HepG2 (cell line): Measurements from ENCODE around the gene ZNF740. TPM values are rescaled to one million over a fixed set of nuclear protein-coding genes. Genes with fewer than 3 reads are reported as not detected.

Source experiments
- FOXA3 ChIP-seq: IDR thresholded peaks from 2 replicates; pipeline ENCODE4 v1.6.1; 2016; ENCODE audit warnings: missing genetic modification reagents, missing compliant biosample characterization
- MEF2D ChIP-seq: sonication (generic); formaldehyde crosslinking; IDR thresholded peaks from 2 replicates; pipeline ENCODE4 v1.5.1; 2020; ENCODE audit warnings: mild to moderate bottlenecking, missing genetic modification reagents
- SP1 ChIP-seq, 2 experiments: fragments of 450-650 bp in 1 of 2; sonication (generic) in 1 of 2; formaldehyde crosslinking in 1 of 2; IDR thresholded peaks; 2 replicates each; pipeline versions ENCODE4 v1.4.0 to v1.6.1; 2016 to 2020; ENCODE audit warnings: missing genetic modification reagents in 1 of 2
- ZNF614 ChIP-seq: IDR thresholded peaks from 2 replicates; pipeline ENCODE4 v1.6.1; 2018; ENCODE audit warnings: missing biosample characterization, missing genetic modification reagents, inconsistent platforms, borderline replicate concordance
- polyA plus RNA-seq, 8 experiments: library from polyadenylated mRNA; depleted of rRNA in 3 of 8; stranded (reverse) in 7 of 8; unstranded in 1 of 8; fragments of >200 nt; fragmentation: Illumina TruSeq in 4 of 8; extraction: Trizol in 4 of 8; gene quantifications; 2 replicates each; pipeline versions ENCODE4 v1.2.1 to v1.2.3, GENCODE V29; 2011 to 2016; ENCODE audit warnings: low read depth in 4 of 8, missing spikeins in 1 of 8, mixed read lengths in 1 of 8; ENCODE audit not compliant: insufficient read depth in 1 of 8
- total RNA-seq, 5 experiments: library from RNA; depleted of rRNA; stranded (reverse); fragments of >200 nt; fragmentation: Illumina TruSeq; extraction: Trizol; gene quantifications; 2 replicates each; pipeline ENCODE4 v1.2.3, GENCODE V29; 2016; ENCODE audit warnings: low read depth in 1 of 5
- TF ChIP-seq, protein P1 (sequence below): sonication (generic); formaldehyde crosslinking; IDR thresholded peaks from 2 replicates; pipeline ENCODE4 v1.4.0; 2020; ENCODE audit warnings: missing genetic modification reagents, mild to moderate bottlenecking, borderline replicate concordance
- TF ChIP-seq, protein P2 (sequence below): fragments of 450-650 bp; IDR thresholded peaks from 2 replicates; pipeline ENCODE4 v1.6.1; 2017; ENCODE audit warnings: mild to moderate bottlenecking
- TF ChIP-seq, protein P3 (sequence below): sonication (generic); formaldehyde crosslinking; IDR thresholded peaks from 2 replicates; pipeline ENCODE4 v1.4.0; 2020; ENCODE audit warnings: missing genetic modification reagents

ZNF740 gene
- total and polyA plus RNA-seq, 2 of the 13 experiments (the other 11 are each of a cell fraction or from before 2014, with no cell fraction given): 16.9 to 19.0 TPM

GRCh38 chr12:53219956-53220693, 39.6 kb downstream of the ZNF740 start (continued):
- TF ChIP-seq, protein P1, sequence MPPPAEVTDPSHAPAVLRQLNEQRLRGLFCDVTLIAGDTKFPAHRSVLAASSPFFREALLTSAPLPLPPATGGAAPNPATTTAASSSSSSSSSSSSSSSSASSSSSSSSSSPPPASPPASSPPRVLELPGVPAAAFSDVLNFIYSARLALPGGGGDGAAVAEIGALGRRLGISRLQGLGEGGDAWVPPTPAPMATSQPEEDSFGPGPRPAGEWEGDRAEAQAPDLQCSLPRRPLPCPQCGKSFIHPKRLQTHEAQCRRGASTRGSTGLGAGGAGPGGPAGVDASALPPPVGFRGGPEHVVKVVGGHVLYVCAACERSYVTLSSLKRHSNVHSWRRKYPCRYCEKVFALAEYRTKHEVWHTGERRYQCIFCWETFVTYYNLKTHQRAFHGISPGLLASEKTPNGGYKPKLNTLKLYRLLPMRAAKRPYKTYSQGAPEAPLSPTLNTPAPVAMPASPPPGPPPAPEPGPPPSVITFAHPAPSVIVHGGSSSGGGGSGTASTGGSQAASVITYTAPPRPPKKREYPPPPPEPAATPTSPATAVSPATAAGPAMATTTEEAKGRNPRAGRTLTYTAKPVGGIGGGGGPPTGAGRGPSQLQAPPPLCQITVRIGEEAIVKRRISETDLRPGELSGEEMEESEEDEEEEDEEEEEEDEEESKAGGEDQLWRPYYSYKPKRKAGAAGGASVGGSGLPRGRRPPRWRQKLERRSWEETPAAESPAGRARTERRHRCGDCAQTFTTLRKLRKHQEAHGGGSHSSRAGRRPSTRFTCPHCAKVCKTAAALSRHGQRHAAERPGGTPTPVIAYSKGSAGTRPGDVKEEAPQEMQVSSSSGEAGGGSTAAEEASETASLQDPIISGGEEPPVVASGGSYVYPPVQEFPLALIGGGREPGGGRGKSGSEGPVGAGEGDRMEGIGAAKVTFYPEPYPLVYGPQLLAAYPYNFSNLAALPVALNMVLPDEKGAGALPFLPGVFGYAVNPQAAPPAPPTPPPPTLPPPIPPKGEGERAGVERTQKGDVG (CRISPR knock-in tag): 0 out of 2 replicates have a peak, but pooled peaks have one; percentile 39
- TF ChIP-seq ZNF614 (CRISPR knock-in tag) (no peak), FOXA3 (CRISPR knock-in tag) (no peak), MEF2D (CRISPR knock-in tag) (no peak), SP1 (IDR thresholded peaks at IDR 0.05) (no peak), SP1 (CRISPR knock-in tag; IDR thresholded peaks at IDR 0.05) (no peak)
- TF ChIP-seq, protein P2, sequence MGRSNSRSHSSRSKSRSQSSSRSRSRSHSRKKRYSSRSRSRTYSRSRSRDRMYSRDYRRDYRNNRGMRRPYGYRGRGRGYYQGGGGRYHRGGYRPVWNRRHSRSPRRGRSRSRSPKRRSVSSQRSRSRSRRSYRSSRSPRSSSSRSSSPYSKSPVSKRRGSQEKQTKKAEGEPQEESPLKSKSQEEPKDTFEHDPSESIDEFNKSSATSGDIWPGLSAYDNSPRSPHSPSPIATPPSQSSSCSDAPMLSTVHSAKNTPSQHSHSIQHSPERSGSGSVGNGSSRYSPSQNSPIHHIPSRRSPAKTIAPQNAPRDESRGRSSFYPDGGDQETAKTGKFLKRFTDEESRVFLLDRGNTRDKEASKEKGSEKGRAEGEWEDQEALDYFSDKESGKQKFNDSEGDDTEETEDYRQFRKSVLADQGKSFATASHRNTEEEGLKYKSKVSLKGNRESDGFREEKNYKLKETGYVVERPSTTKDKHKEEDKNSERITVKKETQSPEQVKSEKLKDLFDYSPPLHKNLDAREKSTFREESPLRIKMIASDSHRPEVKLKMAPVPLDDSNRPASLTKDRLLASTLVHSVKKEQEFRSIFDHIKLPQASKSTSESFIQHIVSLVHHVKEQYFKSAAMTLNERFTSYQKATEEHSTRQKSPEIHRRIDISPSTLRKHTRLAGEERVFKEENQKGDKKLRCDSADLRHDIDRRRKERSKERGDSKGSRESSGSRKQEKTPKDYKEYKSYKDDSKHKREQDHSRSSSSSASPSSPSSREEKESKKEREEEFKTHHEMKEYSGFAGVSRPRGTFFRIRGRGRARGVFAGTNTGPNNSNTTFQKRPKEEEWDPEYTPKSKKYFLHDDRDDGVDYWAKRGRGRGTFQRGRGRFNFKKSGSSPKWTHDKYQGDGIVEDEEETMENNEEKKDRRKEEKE: no peak
- TF ChIP-seq, protein P3, sequence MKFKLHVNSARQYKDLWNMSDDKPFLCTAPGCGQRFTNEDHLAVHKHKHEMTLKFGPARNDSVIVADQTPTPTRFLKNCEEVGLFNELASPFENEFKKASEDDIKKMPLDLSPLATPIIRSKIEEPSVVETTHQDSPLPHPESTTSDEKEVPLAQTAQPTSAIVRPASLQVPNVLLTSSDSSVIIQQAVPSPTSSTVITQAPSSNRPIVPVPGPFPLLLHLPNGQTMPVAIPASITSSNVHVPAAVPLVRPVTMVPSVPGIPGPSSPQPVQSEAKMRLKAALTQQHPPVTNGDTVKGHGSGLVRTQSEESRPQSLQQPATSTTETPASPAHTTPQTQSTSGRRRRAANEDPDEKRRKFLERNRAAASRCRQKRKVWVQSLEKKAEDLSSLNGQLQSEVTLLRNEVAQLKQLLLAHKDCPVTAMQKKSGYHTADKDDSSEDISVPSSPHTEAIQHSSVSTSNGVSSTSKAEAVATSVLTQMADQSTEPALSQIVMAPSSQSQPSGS: no peak
